Neural progenitor cell (in vitro differentiated cells): ENCODE measurements around the gene MMP20. TPM values are rescaled to one million over a fixed set of nuclear protein-coding genes. Genes with fewer than 3 reads are reported as not detected.

Experiments
- DNase-seq: peaks from one replicate; pipeline ENCODE4 v3.0.0-alpha.2; 2016; ENCODE audit warnings: low spot score
- H2AFZ ChIP-seq: fragments of 200-600 bp; sonication (generic); replicated peaks from 2 replicates; pipeline ENCODE4 v1.6.1; 2016; ENCODE audit warnings: antibody characterized with exemption
- H3F3A ChIP-seq: fragments of 200-600 bp; sonication (generic); 2 replicates; pipeline ENCODE4 v1.6.1; 2016; ENCODE audit warnings: antibody characterized with exemption, low read depth
- H3K27ac ChIP-seq: fragments of 200-600 bp; sonication (generic); 2 replicates; pipeline ENCODE4 v1.5.1; 2016; ENCODE audit warnings: mild to moderate bottlenecking
- H3K27me3 ChIP-seq: fragments of 200-600 bp; sonication (generic); 2 replicates; pipeline ENCODE4 v1.6.1; 2016; ENCODE audit warnings: mild to moderate bottlenecking, moderate library complexity
- H3K36me3 ChIP-seq: fragments of 200-600 bp; sonication (generic); 2 replicates; pipeline ENCODE4 v1.5.1; 2016
- H3K4me1 ChIP-seq: fragments of 200-600 bp; sonication (generic); 2 replicates; pipeline ENCODE4 v1.6.1; 2016; ENCODE audit warnings: mixed run types
- H3K4me2 ChIP-seq: fragments of 200-600 bp; sonication (generic); 2 replicates; pipeline ENCODE4 v1.6.1; 2016
- H3K4me3 ChIP-seq: fragments of 200-600 bp; sonication (generic); 2 replicates; pipeline ENCODE4 v1.5.1; 2016
- H3K79me2 ChIP-seq: fragments of 200-600 bp; sonication (generic); 2 replicates; pipeline ENCODE4 v1.6.1; 2016; ENCODE audit warnings: low read depth
- H3K9ac ChIP-seq: fragments of 200-600 bp; sonication (generic); 2 replicates; pipeline ENCODE4 v1.6.1; 2016
- H3K9me3 ChIP-seq: fragments of 200-600 bp; sonication (generic); 2 replicates; pipeline ENCODE4 v1.5.1; 2016; ENCODE audit warnings: low read depth
- H4K20me1 ChIP-seq: fragments of 200-600 bp; sonication (generic); 2 replicates; pipeline ENCODE4 v1.6.1; 2016; ENCODE audit warnings: low read depth
- H3K27ac Mint-ChIP-seq: 3 replicates; pipeline ENCODE4 v1.8.0; 2021; ENCODE audit warnings: mixed read lengths
- H3K27me3 Mint-ChIP-seq: 2 replicates; pipeline ENCODE4 v1.8.0; 2022; ENCODE audit warnings: low read depth, mild to moderate bottlenecking, inconsistent platforms, moderate library complexity, mixed read lengths; ENCODE audit not compliant: insufficient read depth
- H3K36me3 Mint-ChIP-seq: 3 replicates; pipeline ENCODE4 v1.8.0; 2021; ENCODE audit warnings: mixed read lengths
- H3K4me1 Mint-ChIP-seq: 3 replicates; pipeline ENCODE4 v1.8.0; 2021; ENCODE audit warnings: mixed read lengths
- H3K4me3 Mint-ChIP-seq: 3 replicates; pipeline ENCODE4 v1.8.0; 2021; ENCODE audit warnings: mild to moderate bottlenecking, moderate library complexity, mixed read lengths
- H3K9me3 Mint-ChIP-seq: 3 replicates; pipeline ENCODE4 v1.8.0; 2020; ENCODE audit warnings: mixed read lengths
- CTCF ChIP-seq: fragments of 200-600 bp; sonication (generic); IDR thresholded peaks from 2 replicates; pipeline ENCODE4 v1.5.1; 2017; ENCODE audit warnings: antibody characterized with exemption, mild to moderate bottlenecking
- EZH2 ChIP-seq: fragments of 200-600 bp; sonication (generic); IDR thresholded peaks from 2 replicates; pipeline ENCODE4 v1.6.1; 2017; ENCODE audit warnings: antibody characterized with exemption, mild to moderate bottlenecking, moderate library complexity
- EZH2phosphoT487 ChIP-seq: fragments of 200-600 bp; sonication (generic); IDR thresholded peaks from 2 replicates; pipeline ENCODE4 v1.6.1; 2017; ENCODE audit warnings: antibody characterized with exemption
- total RNA-seq: library from RNA; depleted of rRNA; stranded (reverse); fragments of >200 nt; gene quantifications from 2 replicates; pipeline ENCODE4 v1.2.3, GENCODE V29; 2015; ENCODE audit warnings: low replicate concordance

MMP20 gene
- total RNA-seq, 1 donor from 2014 or later: not detected

- Mint-ChIP-seq H3K36me3 (no peaks in the 10 kb centered on the region), H3K27me3 (no peaks in the 10 kb centered on the region), H3K4me3 (no peak overlapping the region), H3K27ac (no peak overlapping the region), H3K9me3 (no peaks in the 10 kb centered on the region), H3K4me1 (no peaks in the 10 kb centered on the region)
- H3K4me3 ChIP-seq: no peak overlapping the region
- no peaks in the 10 kb centered on the region for H3F3A ChIP-seq
- H3K9me3 ChIP-seq: no peaks in the 10 kb centered on the region
- H3K27me3 ChIP-seq: no peaks in the 10 kb centered on the region
- no peak overlapping the region for H3K4me2 ChIP-seq
- H4K20me1 ChIP-seq: no peaks in the 10 kb centered on the region
- no peak overlapping the region for H2AFZ ChIP-seq
- TF ChIP-seq EZH2: no peak
- TF ChIP-seq CTCF: no peak
- TF ChIP-seq EZH2phosphoT487: no peak
- peaks cover 6% of the 10 kb centered on the region for H3K4me1 ChIP-seq
- H3K79me2 ChIP-seq: no peaks in the 10 kb centered on the region
- DNase-seq: no peak
- H3K27ac ChIP-seq: no peak overlapping the region
- H3K36me3 ChIP-seq: no peaks in the 10 kb centered on the region
- no peak overlapping the region for H3K9ac ChIP-seq
These were observed 37.4 kb downstream of the MMP20 start for GRCh38 chr11:102587722-102588121.

- no peak overlapping the region for H2AFZ ChIP-seq
- no peak overlapping the region for H3K4me2 ChIP-seq
- Mint-ChIP-seq H3K27me3 (no peaks in the 10 kb centered on the region), H3K27ac (no peak overlapping the region), H3K9me3 (no peaks in the 10 kb centered on the region), H3K36me3 (no peaks in the 10 kb centered on the region), H3K4me1 (no peaks in the 10 kb centered on the region), H3K4me3 (no peak overlapping the region)
- no peak overlapping the region for H3K9ac ChIP-seq
- no peak for DNase-seq
- H3K27ac ChIP-seq: no peak overlapping the region
- no peak overlapping the region for H3K4me3 ChIP-seq
- no peaks in the 10 kb centered on the region for H4K20me1 ChIP-seq
- no peaks in the 10 kb centered on the region for H3K79me2 ChIP-seq
- no peak for TF ChIP-seq CTCF
- TF ChIP-seq EZH2: no peak
- no peak for TF ChIP-seq EZH2phosphoT487
- H3K9me3 ChIP-seq: no peaks in the 10 kb centered on the region
- H3K27me3 ChIP-seq: no peaks in the 10 kb centered on the region
- no peaks in the 10 kb centered on the region for H3K4me1 ChIP-seq
- no peaks in the 10 kb centered on the region for H3F3A ChIP-seq
- H3K36me3 ChIP-seq: no peaks in the 10 kb centered on the region
These were observed 41.8 kb downstream of the MMP20 start for GRCh38 chr11:102583141-102583873.

GRCh38 chr11:102582140-102582539, 43.0 kb downstream of the MMP20 start:
- no peaks in the 10 kb centered on the region for H3K36me3 Mint-ChIP-seq
- no peaks in the 10 kb centered on the region for H4K20me1 ChIP-seq
- no peak overlapping the region for H3K27ac ChIP-seq
- H3K4me3 Mint-ChIP-seq: no peak overlapping the region
- no peak overlapping the region for H2AFZ ChIP-seq
- no peaks in the 10 kb centered on the region for H3F3A ChIP-seq
- TF ChIP-seq EZH2 (no peak), EZH2phosphoT487 (no peak), CTCF (no peak)
- no peaks in the 10 kb centered on the region for H3K27me3 ChIP-seq
- no peaks in the 10 kb centered on the region for H3K4me1 ChIP-seq
- H3K27me3 Mint-ChIP-seq: no peaks in the 10 kb centered on the region
- no peak for DNase-seq
- H3K9me3 ChIP-seq: no peaks in the 10 kb centered on the region
- H3K4me3 ChIP-seq: no peak overlapping the region
- H3K9ac ChIP-seq: no peak overlapping the region
- H3K9me3 Mint-ChIP-seq: no peaks in the 10 kb centered on the region
- no peaks in the 10 kb centered on the region for H3K36me3 ChIP-seq
- H3K79me2 ChIP-seq: no peaks in the 10 kb centered on the region
- H3K4me1 Mint-ChIP-seq: no peaks in the 10 kb centered on the region
- H3K4me2 ChIP-seq: no peak overlapping the region
- no peak overlapping the region for H3K27ac Mint-ChIP-seq
